Esophagus muscularis mucosa (tissue), 4 donors: ENCODE results near the gene TDRD7. TPM values are rescaled to one million over a fixed set of nuclear protein-coding genes. Genes with fewer than 3 reads are reported as not detected.

ENCODE experiments used
- DNase-seq: peaks from one replicate; pipeline ENCODE4 v3.0.0-alpha.2; 2017; ENCODE audit errors: extremely low spot score
- H3K27ac ChIP-seq, 4 donors: fragments of 200-600 bp; sonication (generic); replicated peaks in 1 of 4; 1 replicate in 3 of 4; 2 replicates in 1 of 4; pipeline ENCODE4 v1.5.1; 2016 to 2019; ENCODE audit warnings: mild to moderate bottlenecking in 1 of 4
- H3K27me3 ChIP-seq, 4 donors: fragments of 200-600 bp; sonication (generic); one replicate each; pipeline versions ENCODE4 v1.5.1 to v1.6.0; 2016 to 2019
- H3K36me3 ChIP-seq, 4 donors: fragments of 200-600 bp; sonication (generic); one replicate each; pipeline ENCODE4 v1.5.1; 2016 to 2019
- H3K4me1 ChIP-seq, 4 donors: fragments of 200-600 bp; sonication (generic); one replicate each; pipeline ENCODE4 v1.5.1; 2016 to 2019
- H3K4me3 ChIP-seq, 4 donors: fragments of 200-600 bp; sonication (generic); 1 replicate in 2 of 4; 2 replicates in 2 of 4; pipeline ENCODE4 v1.5.1; 2016 to 2019; ENCODE audit warnings: mild to moderate bottlenecking in 4 of 4, moderate library complexity in 1 of 4
- H3K9me3 ChIP-seq, 4 donors: fragments of 200-600 bp; sonication (generic); 1 replicate in 3 of 4; 2 replicates in 1 of 4; pipeline ENCODE4 v1.5.1; 2016 to 2019
- EP300 ChIP-seq: sonication (generic); formaldehyde crosslinking; IDR thresholded peaks from one replicate; pipeline ENCODE4 v1.6.1; 2017; ENCODE audit warnings: antibody characterized with exemption
- POLR2A ChIP-seq: fragments of 450-650 bp; IDR thresholded peaks from one replicate; pipeline ENCODE4 v1.6.1; 2017; ENCODE audit warnings: antibody characterized with exemption, moderate library complexity, mild to moderate bottlenecking, low read depth
- POLR2AphosphoS5 ChIP-seq, 2 donors: sonication (generic); formaldehyde crosslinking; IDR thresholded peaks; one replicate each; pipeline ENCODE4 v1.6.1; 2017; ENCODE audit warnings: antibody characterized with exemption in 2 of 2
- WGBS: methylation state at CpG from one replicate; pipeline ENCODE4 v1.1.5; 2018; 5-methylcytosine and 5-hydroxymethylcytosine counted together
- intact Hi-C: fragments of 100-400 bp; cut with DNase I; formaldehyde crosslinking; loops from one replicate; pipeline ENCODE4 v1.15.1; 2023
- total RNA-seq, 4 donors: library from RNA; depleted of rRNA; stranded (reverse); fragments of >200 nt; gene quantifications; one replicate each; pipeline versions ENCODE4 v1.1.0 to v1.2.1, GENCODE V29; 2016
- TF ChIP-seq, protein P1 (sequence below), 3 experiments: fragments of 200-600 bp in 2 of 3; fragments of 450-650 bp in 1 of 3; sonication (generic) in 2 of 3; IDR thresholded peaks; one replicate each; pipeline ENCODE4 v1.5.1; 2017 to 2019; ENCODE audit warnings: antibody characterized with exemption in 3 of 3, mild to moderate bottlenecking in 2 of 3, moderate library complexity in 1 of 3

TDRD7 gene
- total RNA-seq, 4 donors from 2014 or later: 15.4 to 22.9 (median 16.4) TPM

GRCh38 chr9:97387936-97388684 is 23.8 kb upstream of the TDRD7 start:
- no peaks in the 10 kb centered on the region for H3K36me3 ChIP-seq
- no peak overlapping the region for H3K4me3 ChIP-seq
- intact Hi-C loops: no loop called here
- no peak overlapping the region for H3K27ac ChIP-seq
- H3K27me3 ChIP-seq: peaks cover 0 to 51% (median 4%) of the 10 kb centered on the region in 4 donors
- WGBS: 80% methylated on average over 3 of the region's 5 CpGs
- H3K9me3 ChIP-seq: no peaks in the 10 kb centered on the region
- H3K4me1 ChIP-seq: peaks cover 3 to 9% (median 7%) of the 10 kb centered on the region in 4 donors
- DNase-seq: no peak
- TF ChIP-seq POLR2AphosphoS5 (IDR thresholded peaks at IDR 0.05) (no peak), POLR2A (no peak), EP300 (no peak)
- TF ChIP-seq, protein P1, sequence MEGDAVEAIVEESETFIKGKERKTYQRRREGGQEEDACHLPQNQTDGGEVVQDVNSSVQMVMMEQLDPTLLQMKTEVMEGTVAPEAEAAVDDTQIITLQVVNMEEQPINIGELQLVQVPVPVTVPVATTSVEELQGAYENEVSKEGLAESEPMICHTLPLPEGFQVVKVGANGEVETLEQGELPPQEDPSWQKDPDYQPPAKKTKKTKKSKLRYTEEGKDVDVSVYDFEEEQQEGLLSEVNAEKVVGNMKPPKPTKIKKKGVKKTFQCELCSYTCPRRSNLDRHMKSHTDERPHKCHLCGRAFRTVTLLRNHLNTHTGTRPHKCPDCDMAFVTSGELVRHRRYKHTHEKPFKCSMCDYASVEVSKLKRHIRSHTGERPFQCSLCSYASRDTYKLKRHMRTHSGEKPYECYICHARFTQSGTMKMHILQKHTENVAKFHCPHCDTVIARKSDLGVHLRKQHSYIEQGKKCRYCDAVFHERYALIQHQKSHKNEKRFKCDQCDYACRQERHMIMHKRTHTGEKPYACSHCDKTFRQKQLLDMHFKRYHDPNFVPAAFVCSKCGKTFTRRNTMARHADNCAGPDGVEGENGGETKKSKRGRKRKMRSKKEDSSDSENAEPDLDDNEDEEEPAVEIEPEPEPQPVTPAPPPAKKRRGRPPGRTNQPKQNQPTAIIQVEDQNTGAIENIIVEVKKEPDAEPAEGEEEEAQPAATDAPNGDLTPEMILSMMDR (IDR thresholded peaks at IDR 0.05): no peak

DNA sequence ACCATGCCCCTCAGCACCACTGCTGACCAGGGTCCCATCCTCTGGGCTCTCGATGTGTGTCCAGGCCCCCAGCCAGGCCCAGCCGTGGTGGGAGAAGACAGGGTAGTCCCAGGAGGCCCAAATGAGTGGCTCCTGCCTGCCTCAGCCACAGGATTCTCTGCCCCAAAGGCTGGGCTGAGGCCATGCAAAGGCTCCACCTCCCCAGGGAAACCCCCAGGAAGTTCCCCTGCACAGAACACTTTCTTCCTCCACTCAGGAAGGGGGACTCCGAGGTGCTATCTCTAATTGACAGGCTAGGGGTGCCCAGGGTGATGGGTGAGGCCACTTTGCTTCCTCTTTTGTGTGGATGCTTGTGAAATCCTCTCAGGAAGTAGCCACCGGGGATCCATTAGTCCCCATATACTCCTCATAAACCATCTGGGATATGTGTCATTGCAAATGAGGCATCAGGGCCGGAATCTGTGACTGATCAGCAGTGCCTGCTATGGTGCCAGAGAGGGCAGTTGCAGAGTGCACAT is 23.1 kb upstream of the TDRD7 start:
- H3K9me3 ChIP-seq: no peaks in the 10 kb centered on the region
- DNase-seq: no peak
- 50% methylated on average over 1 of the region's 5 CpGs for WGBS
- intact Hi-C loops: no loop called here
- TF ChIP-seq POLR2AphosphoS5 (IDR thresholded peaks at IDR 0.05) (no peak), POLR2A (no peak), EP300 (no peak)
- TF ChIP-seq, protein P1 (IDR thresholded peaks at IDR 0.05): no peak
- H3K36me3 ChIP-seq: no peaks in the 10 kb centered on the region
- peaks cover 0 to 51% (median 4%) of the 10 kb centered on the region in 4 donors for H3K27me3 ChIP-seq
- H3K27ac ChIP-seq: no peak overlapping the region
- H3K4me3 ChIP-seq: no peak overlapping the region
- peaks cover 3 to 9% (median 7%) of the 10 kb centered on the region in 4 donors for H3K4me1 ChIP-seq

GRCh38 chr9:97389249-97389648 is 22.6 kb upstream of the TDRD7 start:
- Histone ChIP-seq H3K27me3 (peaks cover 0 to 51% (median 4%) of the 10 kb centered on the region in 4 donors), H3K4me1 (peaks cover 3 to 9% (median 7%) of the 10 kb centered on the region in 4 donors), H3K27ac (no peak overlapping the region)

GRCh38 chr9:97390791-97391406 is 21.0 kb upstream of the TDRD7 start:
- DNase-seq: no peak
- Histone ChIP-seq H3K9me3 (no peaks in the 10 kb centered on the region), H3K36me3 (no peaks in the 10 kb centered on the region), H3K27ac (no peak overlapping the region), H3K27me3 (peaks cover 0 to 48% (median 4%) of the 10 kb centered on the region in 4 donors), H3K4me3 (no peak overlapping the region), H3K4me1 (peaks cover 3 to 9% (median 7%) of the 10 kb centered on the region in 4 donors)
- intact Hi-C loops: no loop called here
- WGBS: 82% methylated on average over 10 of the region's 10 CpGs
- TF ChIP-seq POLR2A (no peak), EP300 (no peak), POLR2AphosphoS5 (IDR thresholded peaks at IDR 0.05) (no peak)
- TF ChIP-seq, protein P1 (IDR thresholded peaks at IDR 0.05): no peak

More at GRCh38 chr9:97389249-97389648, 22.6 kb upstream of the TDRD7 start:
- DNase-seq: no peak
- WGBS: no CpG with 5 or more reads among the region's 3 CpGs
- TF ChIP-seq, protein P1 (IDR thresholded peaks at IDR 0.05): no peak
- TF ChIP-seq POLR2A (no peak), POLR2AphosphoS5 (IDR thresholded peaks at IDR 0.05) (no peak), EP300 (no peak)
- intact Hi-C loops: no loop called here
- no peaks in the 10 kb centered on the region for H3K9me3 ChIP-seq
- H3K4me3 ChIP-seq: no peak overlapping the region
- no peaks in the 10 kb centered on the region for H3K36me3 ChIP-seq
